Fibroblast of the aortic adventitia (primary cell): Measurements from ENCODE around the gene RABGAP1L. TPM values are rescaled to one million over a fixed set of nuclear protein-coding genes. Genes with fewer than 3 reads are reported as not detected.
"Not testable (repeated sequence)": the region's sequence is repeated elsewhere in the genome, so short reads cannot be mapped to it uniquely, and the experiment has no call there.

Experiments
- DNase-seq: peaks from one replicate; pipeline ENCODE4 v3.0.0-alpha.2; 2010; ENCODE audit warnings: low read depth
- H3K4me3 ChIP-seq: 2 replicates; pipeline ENCODE4 v1.5.1; 2011; ENCODE audit warnings: low read depth, mild to moderate bottlenecking, control low read depth, low read length, moderate library complexity
- total RNA-seq: library from RNA; depleted of rRNA; stranded (reverse); fragments of >200 nt; gene quantifications from 2 replicates; pipeline ENCODE4 v1.2.3, GENCODE V29; 2012; ENCODE audit warnings: low replicate concordance
- TF ChIP-seq, protein P1 (sequence below): IDR thresholded peaks from 2 replicates; pipeline ENCODE4 v1.5.1; 2011; ENCODE audit warnings: mild to moderate bottlenecking, low read length, control low read depth, inconsistent platforms; ENCODE audit not compliant: insufficient read depth

The RABGAP1L gene
- total RNA-seq, 1 donor: 39.9 TPM

DNA sequence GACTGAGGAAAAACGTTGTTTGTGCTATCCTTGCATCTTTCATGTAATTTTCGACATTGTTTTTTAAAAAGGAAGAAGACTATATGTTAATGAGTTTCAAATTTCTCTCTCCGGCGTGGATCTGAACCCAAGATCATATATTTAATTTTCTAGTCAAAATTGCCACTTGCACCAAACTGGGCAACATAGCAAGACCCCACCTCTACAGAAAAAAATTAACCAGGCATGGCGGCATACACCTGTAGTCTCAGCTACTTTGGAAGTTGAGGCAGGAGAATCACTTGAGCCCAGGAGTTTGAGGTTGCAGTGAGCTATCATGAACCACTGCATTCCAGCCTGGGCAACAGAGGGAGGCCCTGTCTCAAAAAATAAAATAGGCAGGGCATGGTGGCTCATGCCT is 16.5 kb upstream of the RABGAP1L start:
- TF ChIP-seq, protein P1, sequence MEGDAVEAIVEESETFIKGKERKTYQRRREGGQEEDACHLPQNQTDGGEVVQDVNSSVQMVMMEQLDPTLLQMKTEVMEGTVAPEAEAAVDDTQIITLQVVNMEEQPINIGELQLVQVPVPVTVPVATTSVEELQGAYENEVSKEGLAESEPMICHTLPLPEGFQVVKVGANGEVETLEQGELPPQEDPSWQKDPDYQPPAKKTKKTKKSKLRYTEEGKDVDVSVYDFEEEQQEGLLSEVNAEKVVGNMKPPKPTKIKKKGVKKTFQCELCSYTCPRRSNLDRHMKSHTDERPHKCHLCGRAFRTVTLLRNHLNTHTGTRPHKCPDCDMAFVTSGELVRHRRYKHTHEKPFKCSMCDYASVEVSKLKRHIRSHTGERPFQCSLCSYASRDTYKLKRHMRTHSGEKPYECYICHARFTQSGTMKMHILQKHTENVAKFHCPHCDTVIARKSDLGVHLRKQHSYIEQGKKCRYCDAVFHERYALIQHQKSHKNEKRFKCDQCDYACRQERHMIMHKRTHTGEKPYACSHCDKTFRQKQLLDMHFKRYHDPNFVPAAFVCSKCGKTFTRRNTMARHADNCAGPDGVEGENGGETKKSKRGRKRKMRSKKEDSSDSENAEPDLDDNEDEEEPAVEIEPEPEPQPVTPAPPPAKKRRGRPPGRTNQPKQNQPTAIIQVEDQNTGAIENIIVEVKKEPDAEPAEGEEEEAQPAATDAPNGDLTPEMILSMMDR: no peak
- DNase-seq: no peak

DNA sequence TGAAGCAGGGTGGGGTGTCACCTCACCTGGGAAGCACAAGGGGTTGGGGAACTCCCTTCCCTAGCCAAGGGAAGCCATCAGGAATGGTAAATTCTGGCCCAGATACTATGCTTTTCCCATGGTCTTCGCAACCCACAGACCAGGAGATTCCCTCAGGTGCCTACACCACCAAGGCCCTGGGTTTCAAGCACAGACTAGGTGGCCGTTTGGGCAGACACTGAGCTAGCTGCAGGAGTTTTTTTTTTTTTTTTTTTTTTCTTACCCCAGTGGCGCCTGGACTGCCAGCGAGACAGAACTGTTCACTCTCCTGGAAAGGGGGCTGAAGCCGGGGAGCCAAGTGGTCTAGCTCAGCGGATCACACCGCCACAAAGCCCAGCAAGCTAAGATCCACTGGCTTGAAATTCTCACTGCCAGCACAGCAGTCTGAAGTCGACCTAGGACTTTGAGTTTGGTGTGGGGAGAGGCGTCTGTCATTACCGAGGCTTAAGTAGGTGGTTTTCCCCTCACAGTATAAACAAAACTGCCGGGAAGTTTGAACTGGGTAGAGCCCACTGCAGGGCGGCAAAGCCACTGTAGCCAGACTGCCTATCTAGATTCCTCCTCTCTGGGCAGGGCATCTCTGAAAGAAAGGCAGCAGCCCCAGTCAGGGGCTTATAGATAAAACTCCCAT is 15.5 kb upstream of the RABGAP1L start:
- DNase-seq, H3K4me3 ChIP-seq: not testable (repeated sequence)

More for the DNA sequence above, 16.5 kb upstream of the RABGAP1L start:
- no peak overlapping the region for H3K4me3 ChIP-seq

DNA sequence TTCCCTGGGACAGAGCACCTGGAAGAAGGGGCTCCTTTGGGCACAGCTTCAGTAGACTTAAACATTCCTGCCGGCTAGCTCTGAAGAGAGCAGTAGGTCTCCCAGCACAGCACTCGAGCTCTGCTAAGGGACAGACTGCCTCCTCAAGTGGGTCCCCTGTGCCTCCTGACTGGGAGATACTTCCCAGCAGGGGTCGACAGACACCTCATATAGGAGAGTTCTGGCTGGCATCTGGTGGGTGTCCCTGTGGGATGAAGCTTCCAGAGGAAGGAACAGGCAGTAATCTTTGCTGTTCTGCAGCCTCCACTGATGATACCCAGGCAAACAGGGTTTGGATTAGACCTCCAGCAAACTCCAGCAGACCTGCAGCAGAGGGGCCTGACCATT is 14.9 kb upstream of the RABGAP1L start:
- not testable (repeated sequence) for H3K4me3 ChIP-seq, DNase-seq

DNA sequence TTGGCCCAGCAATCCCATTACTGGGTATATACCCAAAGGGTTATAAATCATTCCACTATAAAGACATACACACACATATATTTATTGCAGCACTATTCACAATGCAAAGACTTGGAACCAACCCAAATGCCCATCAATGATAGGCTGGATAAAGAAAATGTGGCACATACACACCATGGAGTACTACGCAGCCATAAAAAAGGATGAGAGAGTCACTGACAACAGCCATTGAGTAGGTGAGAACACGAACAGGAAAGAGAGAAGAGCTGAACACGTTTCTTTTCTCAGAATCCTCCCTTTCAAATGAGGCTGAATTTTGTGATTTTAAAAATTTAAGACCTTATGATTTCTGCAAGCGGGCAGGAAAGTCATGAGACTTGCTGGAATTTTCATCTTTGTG is 10.1 kb upstream of the RABGAP1L start:
- DNase-seq: no peak
- TF ChIP-seq, protein P1: no peak
- H3K4me3 ChIP-seq: no peak overlapping the region

DNA sequence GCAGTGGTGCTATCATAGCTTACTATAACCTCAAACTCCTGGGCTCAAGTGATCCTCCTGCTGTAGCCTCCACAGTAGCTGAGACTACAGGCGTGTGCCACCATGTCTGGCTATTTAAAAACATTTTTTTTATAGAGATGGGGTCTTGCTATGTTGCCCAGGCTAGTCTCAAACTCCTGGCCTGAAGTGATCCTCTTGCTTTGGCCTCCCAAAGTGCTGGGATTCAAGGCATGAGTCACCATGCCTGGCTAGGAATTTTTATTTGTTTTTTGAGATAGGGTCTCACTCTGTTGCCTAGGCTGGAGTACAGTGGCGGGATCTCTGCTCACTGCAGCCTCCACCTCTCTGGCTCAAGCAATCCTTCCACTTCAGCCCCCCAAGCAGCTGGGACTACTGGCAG is 8.8 kb upstream of the RABGAP1L start:
- no peak overlapping the region for H3K4me3 ChIP-seq
- no peak for DNase-seq
- TF ChIP-seq, protein P1: no peak

DNA sequence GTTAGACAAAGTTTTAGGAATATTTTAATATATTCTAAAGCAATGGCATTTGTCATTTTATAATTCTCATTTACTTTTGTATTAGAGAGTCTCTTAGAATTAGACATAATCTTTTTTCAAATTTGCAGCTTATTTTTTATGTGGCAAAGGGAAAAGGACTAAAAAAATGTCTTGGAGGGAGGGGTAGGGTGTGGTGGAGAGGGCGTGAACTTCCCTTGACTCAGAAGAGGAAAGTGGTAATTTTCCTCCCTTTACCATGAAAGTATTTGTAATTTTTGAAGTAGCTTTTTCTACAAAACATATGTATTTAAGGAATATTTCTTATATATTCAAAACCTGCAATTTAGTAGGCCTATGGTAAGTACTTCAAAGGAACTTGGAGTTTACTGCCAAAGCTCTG is 6.9 kb upstream of the RABGAP1L start:
- no peak overlapping the region for H3K4me3 ChIP-seq
- TF ChIP-seq, protein P1: no peak
- no peak for DNase-seq

DNA sequence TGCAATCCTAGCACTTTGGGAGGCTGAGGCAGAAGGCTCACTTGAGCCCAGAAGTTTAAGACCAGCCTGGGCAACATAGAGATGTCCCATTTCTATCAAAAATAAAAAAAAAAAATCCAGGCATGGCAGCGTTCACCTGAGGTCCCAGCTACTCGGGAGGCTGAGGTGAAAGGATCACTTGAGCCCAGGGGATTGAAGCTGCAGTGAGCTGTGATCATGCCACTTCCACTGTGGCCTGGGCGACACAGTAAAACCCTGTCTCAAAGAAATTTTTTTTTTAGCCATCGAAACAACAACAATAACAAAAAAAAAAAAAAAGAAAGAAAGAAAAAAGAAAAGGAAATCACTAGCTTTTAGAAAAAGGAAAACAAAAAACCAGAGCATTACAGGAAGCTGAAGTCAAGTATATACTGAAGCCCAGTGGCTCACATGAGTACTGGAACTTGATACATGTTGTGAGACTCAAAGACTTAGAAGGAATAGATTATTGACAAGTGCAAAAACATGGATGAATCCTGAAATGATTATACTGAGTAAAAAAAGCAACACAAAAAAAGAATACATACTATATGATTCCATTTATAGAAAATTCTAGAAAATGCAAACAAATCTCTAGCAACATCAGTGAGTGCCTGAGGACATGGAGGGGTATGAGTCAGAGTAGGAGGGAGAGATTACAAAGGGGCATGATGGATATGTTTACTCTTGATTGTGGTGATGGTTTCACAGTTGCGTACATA is 6.1 kb upstream of the RABGAP1L start:
- DNase-seq: no peak
- TF ChIP-seq, protein P1: no peak
- H3K4me3 ChIP-seq: no peak overlapping the region

DNA sequence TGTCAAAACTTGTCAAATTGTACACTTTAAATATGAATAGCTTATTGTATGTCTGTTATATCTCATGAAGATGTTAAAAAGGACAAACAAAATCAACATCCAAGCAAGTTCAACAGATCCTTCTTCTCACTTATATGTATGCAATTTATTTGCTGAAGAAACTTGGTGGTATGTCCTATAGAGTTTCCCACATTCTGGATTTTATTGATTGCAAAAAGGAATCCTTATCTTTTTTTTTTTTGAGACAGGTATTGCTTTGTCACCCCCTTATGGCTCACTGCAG is 5.6 kb upstream of the RABGAP1L start:
- TF ChIP-seq, protein P1: no peak
- H3K4me3 ChIP-seq: no peak overlapping the region
- DNase-seq: no peak
